Stimulated activated CD4-positive, alpha-beta T cell treated with anti-CD3 and anti-CD28 coated beads, Interleukin-1b, Interleukin-23, amount 100 ng/mL, for 4 hours (primary cell): ENCODE results near the gene HNRNPD.
"Not testable (repeated sequence)": the region's sequence is repeated elsewhere in the genome, so short reads cannot be mapped to it uniquely, and the experiment has no call there.

ENCODE experiments used
- DNase-seq, 2 donors: peaks; one replicate each; pipeline ENCODE4 v3.0.0-alpha.2; 2020; ENCODE audit warnings: low read depth in 2 of 2

The HNRNPD gene

DNA sequence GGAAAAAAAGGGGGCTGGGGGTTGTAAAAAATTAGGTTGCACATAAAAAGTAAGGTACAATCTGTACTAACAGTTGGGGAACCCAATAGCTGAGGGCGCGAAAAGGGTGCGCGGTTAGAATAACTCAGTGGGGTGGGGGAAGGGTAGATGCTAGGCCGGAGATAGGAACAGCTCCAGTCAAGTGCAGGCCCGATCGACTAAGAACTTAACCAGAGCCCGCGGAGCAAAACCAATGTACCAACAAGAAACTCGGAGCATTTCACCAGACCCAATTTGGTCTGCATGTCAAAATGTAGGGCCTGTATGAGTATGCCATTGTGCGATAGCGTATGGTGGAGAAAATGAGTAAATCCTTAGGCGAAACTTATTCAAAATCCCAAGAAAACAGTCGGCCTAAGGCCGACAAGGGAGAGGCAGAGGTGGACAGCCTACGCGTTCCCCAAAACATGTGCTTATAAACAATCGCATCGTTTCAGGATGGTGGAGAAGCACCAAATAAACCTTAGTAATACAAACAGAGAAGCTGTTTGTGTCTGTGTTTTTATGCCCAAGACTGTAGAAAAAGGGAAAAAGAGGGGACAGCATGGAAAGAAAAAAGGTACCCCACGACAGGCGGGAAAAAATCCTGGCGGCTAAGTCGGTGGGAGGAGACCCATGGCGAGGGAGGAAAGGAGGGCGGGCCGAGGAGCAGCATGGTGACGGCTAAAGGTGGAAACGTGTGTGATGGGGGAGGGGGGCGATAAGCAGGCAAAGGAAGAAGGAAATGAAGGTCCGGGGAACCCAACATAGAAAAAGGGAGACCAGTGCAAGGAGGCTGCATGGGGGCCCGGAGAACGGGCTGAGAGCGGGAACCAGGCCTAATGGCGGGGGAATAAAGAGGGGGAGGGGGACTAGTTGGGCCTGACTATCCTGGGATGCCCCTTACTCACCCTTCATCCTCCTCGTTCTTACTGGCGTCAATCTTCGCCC lies 990 bp downstream of the HNRNPD start:
- DNase-seq: peak; percentile 46 to 62

- DNase-seq: no peak
These were observed 2.3 kb downstream of the HNRNPD start for GRCh38 chr4:82371497-82371896.

DNA sequence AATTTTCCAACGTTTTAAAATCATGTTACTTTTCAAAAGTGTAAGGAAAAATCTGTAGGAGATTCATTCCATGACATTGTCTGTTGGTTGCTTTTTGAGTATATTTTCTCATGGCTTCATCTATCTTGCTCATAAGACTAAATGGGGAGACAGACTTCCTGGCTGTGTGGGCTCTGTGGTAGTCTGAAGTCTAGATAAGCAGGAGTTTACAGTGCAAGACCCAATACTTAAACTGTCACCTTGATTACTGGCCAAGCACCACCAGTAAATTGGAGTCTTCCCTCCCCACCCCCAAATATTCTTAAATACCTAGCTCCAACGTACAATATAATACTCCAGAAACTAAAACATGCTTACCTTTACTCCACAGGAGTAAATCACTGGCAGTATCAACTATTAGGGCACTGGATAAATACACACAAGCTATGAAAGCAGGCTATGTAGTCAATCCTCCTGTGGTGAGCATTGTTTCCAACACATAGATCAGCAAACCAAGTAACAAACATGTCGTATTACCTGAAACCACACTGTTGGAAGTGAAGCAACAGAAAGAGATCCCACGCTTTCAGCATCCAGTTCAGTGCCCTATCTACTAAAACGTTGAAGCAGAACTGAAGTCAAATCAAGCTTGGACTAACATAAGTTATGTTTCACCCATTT lies 6.2 kb downstream of the HNRNPD start:
- DNase-seq: no peak

- DNase-seq: not testable (repeated sequence)
These were observed 7.4 kb downstream of the HNRNPD start for GRCh38 chr4:82366431-82366830.

DNA sequence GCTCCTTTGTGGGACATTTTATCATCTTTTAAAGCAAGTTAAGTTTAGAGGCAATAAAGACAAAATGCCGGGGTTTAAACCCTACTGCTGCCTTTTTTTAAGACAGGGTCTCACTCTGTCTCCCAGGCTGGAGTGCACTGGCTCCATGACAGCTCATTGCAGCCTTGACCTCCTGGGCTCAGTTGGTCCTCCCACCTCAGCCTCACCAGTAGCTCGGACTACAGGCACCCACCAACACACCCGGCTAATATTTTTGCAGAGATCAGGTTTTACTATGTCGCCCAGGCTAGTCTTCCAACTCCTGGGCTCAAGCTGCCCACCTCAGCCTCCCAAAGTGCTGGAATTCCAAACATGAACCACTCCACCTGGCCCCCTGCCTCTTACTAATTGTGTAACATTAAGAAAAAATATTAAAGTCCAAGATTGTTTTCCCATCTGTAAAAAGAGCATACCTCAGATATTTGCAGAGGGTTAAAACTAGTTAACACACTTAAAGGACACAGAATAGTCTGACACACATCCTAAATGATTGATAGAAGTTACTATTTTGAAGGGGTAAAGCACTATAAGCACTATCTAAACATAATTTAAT lies 9.8 kb downstream of the HNRNPD start:
- no peak for DNase-seq

GRCh38 chr4:82362565-82362964 lies 11.2 kb downstream of the HNRNPD start:
- no peak for DNase-seq

- no peak for DNase-seq
These were observed 13.3 kb downstream of the HNRNPD start for GRCh38 chr4:82360298-82361177.

GRCh38 chr4:82358847-82359246 lies 14.9 kb downstream of the HNRNPD start:
- DNase-seq: no peak

GRCh38 chr4:82357640-82358039 lies 16.2 kb downstream of the HNRNPD start:
- DNase-seq: no peak

DNA sequence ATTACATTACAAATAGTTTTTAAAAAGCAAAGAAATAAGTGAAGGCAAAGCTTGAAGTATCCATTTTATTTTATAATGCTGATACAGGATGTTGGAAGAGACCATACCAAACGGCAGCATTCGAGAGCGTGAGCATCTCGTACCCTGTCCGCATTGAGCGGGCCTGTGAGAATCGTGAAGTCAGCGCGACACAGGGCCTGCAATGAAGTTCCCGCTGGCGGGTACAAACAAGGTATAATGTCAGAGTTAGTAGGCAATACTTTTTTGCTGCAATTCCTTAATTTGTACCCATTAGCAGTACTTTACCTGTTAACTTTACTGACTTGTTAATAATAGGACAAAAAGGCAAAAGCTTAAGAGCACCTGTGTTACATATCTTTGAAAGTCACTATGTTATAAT lies 19.0 kb downstream of the HNRNPD start:
- DNase-seq: no peak

GRCh38 chr4:82352825-82353366 lies 20.9 kb downstream of the HNRNPD start:
- no peak for DNase-seq

DNA sequence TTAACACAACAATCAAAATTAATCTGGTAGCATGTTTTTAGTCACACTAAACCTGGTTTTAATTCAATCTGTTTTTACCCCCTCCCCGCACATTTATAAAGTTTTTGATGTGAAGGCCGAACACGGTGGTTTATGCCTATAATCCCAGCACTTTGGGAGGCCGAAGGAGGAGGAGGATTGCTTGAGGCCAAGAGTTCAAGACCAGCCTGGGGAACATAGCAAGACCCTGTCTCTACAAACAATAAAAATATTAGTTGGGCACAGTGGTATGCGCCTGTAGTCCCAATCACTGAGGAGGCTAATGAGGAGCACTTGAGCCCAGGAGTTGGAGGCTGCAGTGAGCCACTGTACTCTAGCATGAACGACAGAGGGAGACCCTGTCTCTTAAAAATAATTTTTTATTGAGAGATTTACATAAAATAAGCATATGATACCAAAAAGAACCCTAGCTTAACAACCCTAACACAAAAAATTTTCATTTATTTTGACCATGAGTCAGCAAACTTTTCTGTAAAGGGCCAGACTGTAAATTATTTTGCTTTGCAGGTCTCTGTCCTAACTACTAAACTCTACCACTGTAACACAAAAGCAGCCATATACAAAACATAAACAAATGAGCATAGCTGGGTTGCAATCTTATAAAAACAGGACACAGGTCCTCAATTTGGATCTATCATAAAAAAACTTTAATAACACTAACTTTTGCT lies 21.5 kb downstream of the HNRNPD start:
- no peak for DNase-seq

GRCh38 chr4:82346126-82346525 lies 27.7 kb downstream of the HNRNPD start:
- no peak for DNase-seq

DNA sequence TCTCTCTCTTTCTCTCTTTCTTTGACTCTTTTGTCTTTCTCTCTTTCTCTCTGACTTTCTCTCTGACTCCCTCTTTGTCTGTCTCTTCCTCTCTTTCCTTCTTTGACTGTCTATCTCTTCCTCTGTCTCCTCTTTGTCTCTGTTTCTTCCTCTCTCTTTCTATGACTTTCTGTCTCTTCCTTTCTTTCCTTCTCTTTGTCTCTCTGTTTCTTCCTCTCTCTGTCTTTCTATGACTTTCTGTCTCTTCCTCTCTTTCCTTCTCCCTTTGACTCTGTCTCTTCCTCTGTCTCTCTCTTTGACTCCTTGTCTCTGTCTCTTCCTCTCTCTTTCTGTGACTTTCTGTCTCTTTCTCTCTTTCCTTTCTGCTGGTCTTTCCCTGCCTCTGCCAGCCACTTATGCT lies 38.7 kb downstream of the HNRNPD start:
- DNase-seq: no peak

- DNase-seq: not testable (repeated sequence)
These were observed 40.1 kb downstream of the HNRNPD start for GRCh38 chr4:82333641-82334040.

DNA sequence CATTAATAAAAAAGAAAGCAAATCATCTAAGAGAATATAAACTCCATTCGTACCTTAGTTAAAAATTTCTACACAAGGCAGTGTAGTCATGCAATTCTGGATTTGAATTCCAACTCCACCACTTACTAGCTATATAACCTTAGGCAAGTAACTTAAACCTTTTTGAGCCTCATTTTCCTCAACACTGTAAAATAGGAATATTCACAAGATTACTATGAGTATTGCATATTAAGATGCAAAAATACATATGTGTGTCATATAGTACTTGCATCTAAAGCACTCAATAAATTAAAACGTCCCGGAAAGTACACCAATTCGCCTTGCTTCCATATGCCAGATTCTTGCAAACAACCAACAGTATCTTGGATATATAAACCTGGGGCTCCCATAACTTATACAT lies 42.0 kb downstream of the HNRNPD start:
- no peak for DNase-seq

GRCh38 chr4:82320351-82320750 lies 53.4 kb downstream of the HNRNPD start:
- DNase-seq: no peak

DNA sequence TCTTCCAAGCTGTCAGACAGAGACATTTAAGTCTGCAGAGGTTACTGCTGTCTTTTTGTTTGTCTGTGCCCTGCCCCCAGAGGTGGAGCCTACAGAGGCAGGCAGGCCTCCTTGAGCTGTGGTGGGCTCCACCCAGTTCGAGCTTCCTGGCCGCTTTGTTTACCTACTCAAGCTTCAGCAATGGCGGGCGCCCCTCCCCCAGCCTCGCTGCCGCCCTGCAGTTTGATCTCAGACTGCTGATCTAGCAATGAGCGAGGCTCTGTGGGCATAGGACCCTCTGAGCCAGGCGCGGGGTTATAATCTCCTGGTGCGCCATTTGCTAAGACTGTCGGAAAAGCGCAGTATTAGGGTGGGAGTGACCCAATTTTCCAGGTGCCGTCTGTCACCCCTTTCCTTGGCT lies 70.7 kb downstream of the HNRNPD start:
- not testable (repeated sequence) for DNase-seq
